NCI-H2196 (cell line): Measurements from ENCODE around the gene DGKI.

Source experiments
- DNase-seq: peaks from one replicate; lab custom pipeline; 2025; ENCODE audit not compliant: unreplicated experiment; lab: John Stamatoyannopoulos, UW

DGKI gene

GRCh38 chr7:137846827-137847567 is at the start of gene DGKI:
DGKI (minus strand) TSS chr7:137846974.
- no peak for DNase-seq

GRCh38 chr7:137895301-137896221 is 48.8 kb upstream of the DGKI start:
- DNase-seq = no peak

- no peak for DNase-seq
These were observed 46.5 kb upstream of the DGKI start for GRCh38 chr7:137893143-137893742.

- no peak for DNase-seq
These were observed 44.4 kb upstream of the DGKI start for GRCh38 chr7:137891016-137891655.

GRCh38 chr7:137890449-137890921 is 43.7 kb upstream of the DGKI start:
- no peak for DNase-seq

GRCh38 chr7:137888241-137888640 is 41.5 kb upstream of the DGKI start:
- no peak for DNase-seq

- DNase-seq = no peak
These were observed 40.0 kb upstream of the DGKI start for GRCh38 chr7:137886746-137887145.

GRCh38 chr7:137886281-137886680 is 39.5 kb upstream of the DGKI start:
- no peak for DNase-seq

GRCh38 chr7:137885678-137886077 is 38.9 kb upstream of the DGKI start:
- no peak for DNase-seq

- no peak for DNase-seq
These were observed 36.0 kb upstream of the DGKI start for GRCh38 chr7:137882806-137883205.

- no peak for DNase-seq
These were observed 35.5 kb upstream of the DGKI start for GRCh38 chr7:137882261-137882668.

- no peak for DNase-seq
These were observed 35.0 kb upstream of the DGKI start for GRCh38 chr7:137881607-137882260.

- no peak for DNase-seq
These were observed 33.7 kb upstream of the DGKI start for GRCh38 chr7:137880432-137880831.

GRCh38 chr7:137879357-137880158 is 32.8 kb upstream of the DGKI start:
- no peak for DNase-seq

GRCh38 chr7:137878333-137878961 is 31.7 kb upstream of the DGKI start:
- no peak for DNase-seq

GRCh38 chr7:137877027-137877675 is 30.4 kb upstream of the DGKI start:
- no peak for DNase-seq

- no peak for DNase-seq
These were observed 29.0 kb upstream of the DGKI start for GRCh38 chr7:137875746-137876145.

GRCh38 chr7:137873979-137874777 is 27.4 kb upstream of the DGKI start:
- no peak for DNase-seq
